ENCODE results near the gene ERP44.
A peak's percentile ranks its signal among the peaks of the same experiment; 100 is the strongest.
"Not testable (repeated sequence)": the region's sequence is repeated elsewhere in the genome, so short reads cannot be mapped to it uniquely, and the experiment has no call there.

The ERP44 gene

DNA sequence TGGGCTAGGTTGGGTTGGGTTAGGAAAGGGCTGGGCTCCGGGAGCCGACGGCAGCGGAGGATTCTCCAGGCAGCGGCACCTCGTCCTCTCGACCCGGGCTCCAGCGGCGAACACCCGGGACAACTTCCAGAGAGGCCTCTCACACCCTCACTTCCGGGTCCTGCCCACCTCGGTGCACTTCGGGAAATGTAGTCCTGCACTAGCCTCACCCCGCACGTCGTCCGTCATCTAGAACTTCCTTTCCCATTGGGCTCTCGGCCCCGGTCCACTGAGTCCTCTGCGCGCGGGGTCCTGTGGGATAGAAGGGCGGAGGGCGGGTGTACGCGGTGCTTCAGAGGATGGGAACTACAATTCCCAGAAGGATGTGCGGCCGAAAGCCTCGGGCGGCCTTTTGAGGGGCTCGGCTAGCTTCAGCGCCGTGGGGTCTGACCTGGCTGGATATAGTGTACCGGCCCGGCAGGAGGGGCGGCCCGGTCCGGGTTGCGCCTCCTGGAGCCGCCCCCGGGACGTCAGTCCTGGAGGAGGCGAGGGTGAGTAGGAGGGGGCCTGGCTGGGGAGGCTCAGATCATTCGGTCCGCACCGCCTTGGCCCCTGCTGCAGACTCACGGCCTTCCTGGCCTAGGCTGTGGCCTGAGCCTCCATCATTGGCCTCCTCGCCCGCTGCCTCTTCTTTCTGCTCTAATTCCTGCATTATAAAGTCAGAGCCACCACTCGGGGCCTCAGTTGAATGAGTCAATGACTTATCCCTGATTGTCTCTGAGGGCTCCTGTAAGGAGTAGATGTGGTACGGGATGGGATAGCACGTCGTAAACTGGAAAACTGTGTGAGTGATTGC, at the start of gene ERP44, which contains the start of gene INVS:
Gene ERP44, minus strand, starts transcription at position 114 of the 835 bp plus-strand sequence. CDS start 160 bp downstream, outside the sequence.
Gene INVS, plus strand, starts transcription at position 357 of the 835 bp plus-strand sequence. CDS start 5,279 bp downstream, outside the sequence.
- peak; percentile 91 for DNase-seq

DNA sequence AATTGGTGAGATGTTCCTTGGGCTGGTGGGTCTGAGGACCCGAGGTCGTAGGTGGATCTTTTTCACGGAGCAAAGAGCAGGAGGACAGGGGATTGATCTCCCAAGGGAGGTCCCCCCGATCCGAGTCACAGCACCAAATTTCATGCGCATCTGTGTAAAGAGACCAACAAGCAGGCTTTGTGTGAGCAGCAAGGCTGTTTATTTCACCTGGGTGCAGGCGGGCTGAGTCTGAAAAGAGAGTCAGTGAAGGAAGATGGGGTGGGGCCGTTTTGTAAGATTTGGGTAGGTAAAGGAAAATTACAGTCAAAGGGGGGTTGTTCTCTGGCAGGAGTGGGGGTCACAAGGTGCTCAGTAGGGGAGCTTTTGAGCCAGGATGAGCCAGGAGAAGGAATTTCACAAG, 47.2 kb upstream of the ERP44 start:
- DNase-seq: not testable (repeated sequence)

DNA sequence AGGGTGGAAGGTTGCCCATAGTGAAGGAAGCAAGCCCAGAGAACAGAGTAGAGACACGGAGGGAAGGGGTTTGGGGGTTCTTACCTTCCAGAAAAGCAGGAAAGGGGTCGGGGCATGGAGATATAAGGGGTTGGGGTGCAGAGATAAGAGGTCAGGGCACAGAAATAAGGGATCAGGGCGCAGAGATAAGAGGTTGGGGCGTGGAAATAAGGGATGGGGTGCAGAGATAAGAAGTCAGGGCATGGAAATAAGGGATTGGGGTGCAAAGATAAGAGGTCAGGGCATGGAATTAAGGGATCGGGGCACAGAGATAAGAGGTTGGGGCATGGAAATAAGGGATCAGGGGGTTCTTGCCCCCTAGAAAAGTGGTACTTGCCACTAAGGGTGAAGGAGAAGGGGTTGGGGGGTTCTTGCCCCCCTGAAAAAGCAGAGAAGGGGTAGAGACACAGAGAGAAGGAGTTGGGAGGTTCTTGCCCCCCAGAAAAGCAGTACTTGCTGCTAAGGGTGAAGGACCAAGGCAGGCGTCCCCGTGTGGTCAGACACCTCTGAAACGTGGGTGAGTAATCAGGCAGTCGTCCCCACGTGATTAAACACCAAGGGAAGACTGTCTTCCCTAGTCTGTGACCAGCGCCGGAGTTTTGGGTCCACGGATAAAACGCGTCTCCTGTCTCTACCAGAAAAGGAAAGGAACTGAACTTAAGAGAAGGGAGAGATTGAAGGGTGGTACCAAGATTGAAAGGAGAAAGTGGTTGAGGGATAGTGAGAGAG, 46.6 kb upstream of the ERP44 start:
- DNase-seq: not testable (repeated sequence)

DNA sequence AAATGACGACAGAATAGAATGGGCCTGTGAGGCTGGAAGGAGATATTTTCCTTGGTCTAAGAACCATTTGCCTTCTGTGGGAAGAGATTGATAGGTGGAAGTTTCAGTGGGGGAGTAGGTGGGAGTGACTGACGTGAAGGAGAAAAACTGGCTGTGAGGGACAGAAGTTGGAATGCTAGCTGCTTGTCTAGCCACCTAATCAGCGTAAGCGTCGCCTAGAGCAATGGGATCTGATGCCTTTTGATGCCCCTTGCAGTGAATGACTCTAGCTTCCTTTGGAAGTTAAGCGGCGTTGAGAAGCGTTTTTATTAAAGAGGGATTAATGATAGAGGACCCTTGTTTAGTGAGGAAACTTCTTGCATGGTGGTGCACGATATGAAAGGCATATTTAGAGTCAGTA, 43.1 kb upstream of the ERP44 start:
- DNase-seq: not testable (repeated sequence)

DNA sequence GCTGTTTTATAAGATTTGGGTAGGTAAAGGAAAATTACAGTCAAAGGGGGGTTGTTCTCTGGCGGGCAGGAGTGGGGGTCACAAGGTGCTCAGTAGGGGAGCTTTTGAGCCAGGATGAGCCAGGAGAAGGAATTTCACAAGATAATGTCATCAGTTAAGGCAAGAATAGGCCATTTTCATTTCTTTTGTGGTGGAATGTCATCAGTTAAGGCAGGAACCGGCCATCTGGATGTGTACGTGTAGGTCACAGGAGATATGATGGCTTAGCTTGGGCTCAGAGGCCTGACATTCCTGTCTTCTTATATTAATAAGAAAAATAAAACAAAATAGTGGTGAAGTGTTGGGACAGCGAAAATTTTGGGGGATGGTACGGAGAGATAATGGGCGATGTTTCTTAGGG, 41.5 kb upstream of the ERP44 start:
- DNase-seq: not testable (repeated sequence)

DNA sequence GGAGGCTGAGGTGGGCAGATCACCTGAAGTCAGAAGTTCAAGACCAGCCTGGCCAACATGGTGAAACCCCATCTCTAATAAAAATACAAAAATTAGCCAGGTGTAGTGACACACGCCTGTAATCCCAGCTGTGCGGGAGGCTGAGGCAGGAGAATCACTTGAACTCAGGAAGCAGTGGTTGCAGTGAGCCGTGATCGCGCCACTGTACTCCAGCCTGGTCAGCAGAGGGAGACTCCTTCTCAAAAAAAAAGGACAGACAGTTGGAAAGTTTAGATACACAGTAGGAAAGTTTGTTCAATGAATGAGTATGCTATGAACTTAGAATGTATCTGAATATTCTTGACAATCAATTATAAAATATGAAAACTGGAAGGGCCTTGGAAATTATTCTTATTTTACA, 38.0 kb upstream of the ERP44 start:
- DNase-seq: not testable (repeated sequence)

DNA sequence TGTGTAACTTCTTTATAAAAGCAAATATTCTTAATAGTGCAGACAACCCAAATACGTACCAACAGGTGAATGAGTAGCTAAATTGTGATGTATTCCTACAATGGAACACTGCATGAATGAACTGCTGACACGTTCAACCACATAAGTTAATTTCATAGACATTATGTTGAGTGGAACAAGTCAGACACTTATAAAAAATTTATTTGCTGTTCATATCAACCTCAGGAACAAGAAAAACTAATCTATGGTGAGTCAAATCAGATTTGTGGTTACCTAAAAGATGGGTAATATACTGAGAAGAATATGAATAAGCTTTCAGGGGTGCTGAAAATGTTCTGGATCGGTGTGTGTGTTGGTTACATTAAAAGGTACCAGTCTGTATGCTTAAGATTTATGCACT, 35.9 kb upstream of the ERP44 start:
- DNase-seq: no peak

DNA sequence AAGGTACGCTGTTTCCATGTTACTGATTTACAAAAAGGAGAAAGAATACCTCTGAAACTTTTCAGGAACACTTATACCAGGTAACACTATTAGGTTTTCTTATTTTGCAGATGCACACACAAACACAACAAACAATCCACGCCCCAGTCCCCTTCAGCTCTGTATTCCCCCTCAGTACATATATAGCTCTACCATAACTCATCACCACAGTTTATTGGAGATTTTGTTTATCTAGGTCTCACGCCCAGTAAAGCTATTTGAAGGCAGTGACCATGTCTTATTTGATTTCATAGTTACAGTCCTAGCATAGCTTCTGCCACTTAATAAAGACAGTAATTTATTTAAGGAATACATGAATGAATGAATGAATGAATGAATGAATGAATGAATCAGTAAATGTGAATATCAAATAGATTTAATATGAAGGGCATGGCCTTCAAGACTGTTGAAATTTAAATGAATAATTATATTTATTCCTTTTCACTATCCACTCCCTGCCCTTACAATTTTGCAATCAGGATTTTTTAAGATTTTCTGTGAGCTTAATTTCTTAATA, 33.2 kb upstream of the ERP44 start:
- no peak for DNase-seq

DNA sequence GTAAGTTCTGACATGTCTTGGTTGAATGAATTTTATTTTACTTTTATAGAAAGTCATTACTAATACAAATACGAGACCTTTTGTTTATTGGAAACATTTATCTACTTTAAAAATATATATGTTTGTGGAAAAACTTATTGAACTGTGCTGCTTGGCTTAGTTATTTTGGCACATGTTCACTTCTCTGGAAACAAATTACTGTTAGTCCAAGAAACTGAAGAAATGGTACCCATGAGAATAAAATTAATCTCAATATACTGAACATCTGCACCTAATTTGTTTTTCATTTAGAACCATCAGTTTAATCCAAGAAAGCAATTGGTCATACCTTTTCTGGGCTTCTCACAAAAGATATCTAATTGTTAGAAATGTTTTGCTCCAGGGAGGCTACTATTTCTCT, 32.4 kb upstream of the ERP44 start:
- DNase-seq: no peak

DNA sequence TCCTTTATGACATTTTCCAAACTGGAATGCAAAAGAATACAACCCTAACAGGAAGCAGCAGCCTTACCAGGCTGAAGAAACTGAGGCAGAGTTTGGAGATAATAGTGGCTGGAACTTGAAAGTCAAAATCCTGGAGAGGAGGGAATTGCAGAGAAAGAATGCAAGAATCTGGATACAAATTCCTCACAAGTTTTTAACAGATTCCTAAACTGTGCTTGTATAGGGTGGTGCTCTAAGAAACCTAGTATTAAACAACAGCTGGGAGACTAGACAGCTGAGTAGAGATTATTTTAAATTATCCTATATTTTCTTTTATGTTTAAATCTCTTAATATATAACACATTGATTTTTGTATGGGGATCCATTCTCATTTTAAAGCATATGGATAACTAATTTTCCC, 31.0 kb upstream of the ERP44 start:
- DNase-seq: no peak

DNA sequence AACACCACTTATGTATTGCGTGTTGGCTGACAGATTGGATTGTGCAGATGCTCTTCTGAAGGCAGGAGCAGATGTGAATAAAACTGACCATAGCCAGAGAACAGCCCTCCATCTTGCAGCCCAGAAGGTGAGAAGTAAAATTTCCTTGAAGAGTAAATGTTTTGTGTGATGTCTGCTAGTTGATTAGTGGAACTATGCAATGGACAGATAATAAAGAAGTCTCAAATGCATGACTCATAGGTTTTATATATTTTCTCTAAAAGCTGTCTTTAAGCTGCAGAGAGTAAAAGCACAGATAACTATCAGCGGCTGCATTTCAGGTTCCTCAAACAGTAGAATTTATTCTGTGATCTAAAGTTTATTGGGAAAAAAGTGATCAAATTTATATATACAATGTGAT, 27.6 kb upstream of the ERP44 start:
- DNase-seq: no peak

DNA sequence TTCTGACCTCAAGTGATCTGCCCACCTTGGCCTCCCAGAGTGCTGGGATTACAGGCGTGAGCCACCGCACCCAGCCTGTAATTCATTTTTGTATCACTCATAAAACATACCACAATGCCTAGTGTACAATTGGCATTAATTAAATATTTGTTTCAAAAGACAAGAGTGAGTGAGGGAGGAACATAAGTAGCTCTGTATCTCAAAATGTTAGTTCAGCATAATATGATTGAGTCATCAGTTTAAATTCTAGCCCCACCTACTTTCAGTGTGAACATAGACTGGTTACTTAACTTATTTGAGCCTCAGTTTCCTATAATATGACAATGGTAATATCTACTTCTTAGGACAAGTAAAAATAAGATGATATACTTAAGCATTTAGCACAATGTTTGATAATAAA, 27.1 kb upstream of the ERP44 start:
- DNase-seq: no peak

DNA sequence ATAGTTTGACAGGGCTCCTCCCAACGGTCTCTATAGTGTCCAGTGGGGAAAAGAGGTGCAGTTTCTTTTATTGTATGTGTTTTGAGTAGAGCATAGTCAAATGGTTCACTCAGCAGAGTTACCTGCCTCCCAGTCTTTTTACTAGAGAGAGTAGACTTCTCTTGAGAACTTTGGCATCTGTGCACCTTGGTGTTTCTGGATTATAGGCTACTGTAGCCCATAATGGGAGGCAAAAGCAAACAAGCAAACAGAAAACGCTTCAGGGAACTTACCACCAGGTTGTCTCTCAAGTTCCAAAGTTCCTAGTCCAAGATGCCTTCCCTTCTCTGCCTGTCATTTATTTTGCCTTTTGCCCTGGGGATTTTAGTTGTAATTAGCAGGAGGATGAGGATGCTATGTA, 26.4 kb upstream of the ERP44 start:
- no peak for DNase-seq

DNA sequence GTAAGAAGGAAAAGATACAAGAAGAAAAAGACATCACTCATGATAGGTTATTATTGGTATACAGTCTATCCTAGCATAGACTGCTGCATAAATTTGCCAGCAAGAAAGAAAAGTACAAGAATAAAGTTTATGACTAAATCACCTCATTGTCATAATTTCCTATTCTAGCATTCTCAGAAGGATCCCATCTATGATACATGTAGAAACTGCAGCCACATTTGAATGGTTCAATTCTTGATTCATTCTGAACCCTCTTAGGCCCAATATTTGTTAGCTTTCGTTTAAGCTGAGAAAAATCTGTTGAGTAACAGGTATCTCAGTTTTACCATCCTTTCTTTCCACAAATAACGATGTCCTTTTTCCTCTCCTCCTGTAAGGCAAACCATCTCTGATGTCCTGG, 21.5 kb upstream of the ERP44 start:
- DNase-seq: no peak

DNA sequence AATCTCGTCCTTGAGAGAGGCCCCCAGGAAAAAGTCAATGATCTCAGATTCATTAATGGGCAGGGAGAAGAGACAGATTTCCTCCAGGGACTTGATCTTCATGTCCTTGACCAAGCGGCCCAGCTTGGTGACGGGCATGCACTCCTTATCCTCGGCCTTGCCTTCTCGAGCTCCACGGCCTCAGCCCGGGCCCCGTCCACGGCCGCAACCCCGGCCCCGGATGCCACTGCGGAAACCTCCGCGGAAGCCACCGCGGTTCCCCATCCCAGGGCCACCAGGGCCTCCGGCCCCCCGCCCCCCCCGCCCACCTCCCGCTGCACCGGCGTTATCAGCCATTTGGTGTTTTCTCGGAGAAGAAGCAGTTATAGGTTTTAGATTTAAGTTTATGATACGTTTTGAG, 18.5 kb upstream of the ERP44 start:
- DNase-seq: no peak

DNA sequence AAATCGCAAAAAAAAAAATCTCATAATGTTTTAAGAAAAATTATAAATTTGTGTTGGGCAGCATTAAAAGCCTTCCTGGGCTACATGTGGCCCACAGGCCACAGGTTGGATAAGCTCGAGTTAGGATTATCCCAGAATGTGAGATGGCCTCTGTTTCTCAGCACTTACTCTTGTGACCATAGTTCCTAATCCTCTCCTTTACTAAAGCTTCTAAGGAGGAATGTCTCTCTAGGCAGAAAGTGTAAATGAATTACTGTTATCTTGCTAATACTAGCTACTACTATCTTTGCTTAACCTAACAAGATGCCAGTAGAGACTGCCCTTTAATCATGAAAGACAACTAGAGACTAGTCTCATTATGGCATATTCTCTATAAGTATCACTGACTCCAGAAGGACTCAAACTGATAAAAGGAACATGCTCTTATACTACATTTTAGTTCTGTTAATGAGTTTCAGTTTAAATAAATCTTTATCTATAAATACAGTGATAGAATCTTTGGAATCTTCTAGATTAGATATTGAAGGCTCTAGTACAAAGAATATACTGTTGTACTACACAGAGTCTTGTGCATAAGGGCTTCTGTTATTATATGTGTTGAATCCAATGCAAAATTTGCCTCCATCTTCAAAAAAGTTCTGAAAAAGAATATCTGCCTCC, 14.0 kb upstream of the ERP44 start:
- DNase-seq: no peak

DNA sequence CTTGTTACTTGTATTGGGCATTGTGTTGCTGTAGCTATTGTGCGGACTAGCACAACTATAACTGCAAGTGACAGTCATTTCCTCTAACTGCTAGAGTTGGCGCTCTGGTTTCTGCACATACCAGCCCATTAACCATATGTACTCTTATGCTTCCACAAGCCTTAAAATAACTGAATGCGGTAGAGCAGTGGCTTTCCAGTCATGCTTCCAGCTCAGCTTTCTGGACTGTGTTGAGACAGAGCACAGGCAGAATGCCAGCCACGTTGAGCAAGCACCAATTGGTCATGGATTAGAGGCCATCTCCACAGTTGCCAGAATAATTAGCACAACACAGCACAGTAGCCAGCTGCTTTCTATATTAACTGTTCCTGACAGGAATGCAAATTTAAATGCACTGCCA, 12.4 kb upstream of the ERP44 start:
- no peak for DNase-seq

DNA sequence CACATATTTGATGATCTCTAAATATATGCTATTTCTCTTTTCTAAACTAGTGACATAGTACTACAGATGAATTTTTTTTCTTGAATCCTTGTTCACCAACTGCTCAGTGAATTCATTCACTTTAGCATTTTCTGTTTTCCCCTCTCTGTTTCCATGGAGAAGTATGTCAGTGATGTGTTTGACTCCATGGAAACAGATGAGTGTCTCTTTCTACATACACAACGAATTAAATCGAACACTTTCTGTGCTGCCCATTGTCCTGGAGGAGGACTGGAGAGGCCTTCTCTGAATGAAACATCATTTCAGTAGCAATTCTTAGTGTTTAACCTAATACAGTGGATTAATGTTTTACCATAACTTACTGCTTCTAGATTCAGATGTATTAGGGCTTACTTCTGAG, 9.8 kb upstream of the ERP44 start:
- no peak for DNase-seq

DNA sequence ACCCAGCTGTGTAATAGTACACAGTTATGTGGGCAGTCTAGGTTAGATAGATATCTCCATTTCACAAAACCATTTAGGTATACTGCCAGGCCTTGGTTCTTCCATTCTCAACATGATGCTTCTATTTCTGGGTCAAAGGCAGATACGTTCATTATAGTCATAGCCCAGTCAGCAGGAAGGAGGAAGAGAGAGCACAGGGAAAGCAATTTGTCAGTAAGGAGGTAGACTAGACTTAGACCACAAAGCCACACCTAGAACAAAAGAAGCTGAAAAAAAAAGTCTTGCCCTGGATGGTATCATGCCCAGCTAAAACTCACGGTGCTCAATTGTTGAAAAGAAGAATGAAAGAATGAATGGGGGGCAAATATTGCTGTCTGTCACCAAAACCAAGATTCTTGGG, 7.8 kb upstream of the ERP44 start:
- no peak for DNase-seq

DNA sequence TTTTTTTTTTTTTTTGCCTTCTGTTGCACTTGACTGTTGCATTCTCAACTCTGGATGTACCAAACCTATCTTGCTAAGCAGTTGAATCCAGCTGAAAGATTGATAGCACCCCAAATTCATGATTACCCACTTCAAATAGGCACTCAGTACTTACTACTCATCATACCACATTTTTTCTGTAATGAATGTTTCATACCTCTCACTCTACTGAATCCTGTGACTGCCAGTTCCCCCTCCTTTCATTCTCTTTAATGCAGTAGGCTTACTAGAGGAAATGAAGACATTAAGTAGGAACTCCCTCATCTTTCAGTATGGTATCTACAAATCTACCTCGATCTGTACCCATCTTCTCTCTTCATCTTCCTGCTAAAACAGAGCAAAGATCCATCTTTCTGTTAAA, 7.1 kb upstream of the ERP44 start:
- no peak for DNase-seq

DNA sequence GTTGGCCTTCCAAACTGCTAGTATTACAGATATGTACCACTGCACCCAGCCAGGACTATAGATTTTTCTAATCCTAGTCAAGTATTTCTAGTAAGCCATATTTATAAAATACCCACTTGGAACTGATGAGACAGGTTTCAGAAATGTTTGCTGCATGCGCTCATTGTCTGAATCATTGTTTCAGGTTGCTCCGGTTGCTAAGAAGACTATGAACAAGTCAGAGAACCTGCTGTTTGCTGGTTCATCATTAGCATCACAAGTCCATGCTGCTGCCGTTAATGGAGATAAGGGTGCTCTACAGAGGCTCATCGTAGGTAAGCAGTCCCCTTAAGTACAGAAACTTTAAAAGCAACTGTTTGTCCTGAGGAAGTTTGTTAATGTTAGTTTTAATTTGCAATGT, 5.5 kb upstream of the ERP44 start:
- DNase-seq: no peak

DNA sequence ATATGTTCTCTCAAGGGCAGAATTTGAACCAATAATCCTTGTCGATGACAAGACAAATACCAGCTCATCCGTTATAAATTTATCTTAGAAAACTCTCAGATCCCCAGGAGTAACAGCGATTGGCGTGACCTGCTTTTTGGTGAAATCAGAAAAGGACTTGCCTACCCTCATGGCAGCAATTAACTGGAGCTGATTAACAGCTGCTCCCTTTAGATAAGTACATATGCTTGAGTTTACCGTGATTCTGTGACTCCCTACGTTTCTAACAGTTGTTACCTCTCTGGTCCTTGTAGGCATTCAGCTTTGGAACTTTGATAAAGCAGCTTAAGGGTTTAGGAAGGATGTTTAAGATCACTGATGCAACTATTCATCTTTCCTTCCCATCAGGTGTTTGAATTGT, 2.8 kb upstream of the ERP44 start:
- no peak for DNase-seq

DNA sequence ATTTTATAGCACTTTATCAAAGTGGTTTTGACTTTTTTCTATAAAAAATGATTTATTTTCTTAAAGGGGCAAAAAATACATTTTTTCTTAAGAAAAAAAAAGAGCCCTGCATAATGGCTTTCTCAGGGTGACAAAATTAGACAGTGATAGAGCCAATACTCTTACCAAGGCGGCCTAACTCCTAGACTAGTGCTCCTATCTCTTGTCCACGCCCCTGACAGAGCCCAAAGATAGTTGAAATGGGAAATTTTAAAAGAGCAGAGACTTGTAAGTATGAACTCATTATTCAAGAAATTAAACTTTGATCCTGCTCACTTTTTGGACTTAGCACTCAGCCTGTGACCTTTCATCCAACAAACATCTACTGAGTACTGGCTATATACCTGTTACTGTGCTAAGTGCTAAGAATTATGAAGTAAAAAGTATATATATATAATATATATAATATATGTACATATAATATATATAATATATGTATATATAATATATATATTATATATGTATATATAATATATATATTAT, 1.4 kb upstream of the ERP44 start:
- DNase-seq: no peak

All from DMS79 (cell line).